Body of pancreas (tissue), 4 donors: Measurements from ENCODE around the gene DNPEP.

Experiments
- CTCF ChIP-seq, 7 experiments: fragments of 450-650 bp in 4 of 7; fragments of 200-600 bp in 3 of 7; sonication (generic) in 3 of 7; IDR thresholded peaks; one replicate each; pipeline ENCODE4 v1.5.1; 2016 to 2019; ENCODE audit warnings: antibody characterized with exemption in 7 of 7
- POLR2A ChIP-seq, 3 donors: fragments of 450-650 bp; IDR thresholded peaks; one replicate each; pipeline ENCODE4 v1.6.1; 2016; ENCODE audit warnings: antibody characterized with exemption in 3 of 3, mild to moderate bottlenecking in 2 of 3

- TF ChIP-seq CTCF (IDR thresholded peaks at IDR 0.05) = no peak
- no peak for TF ChIP-seq POLR2A (IDR thresholded peaks at IDR 0.05)
Observed at GRCh38 chr2:219419012-219419324, 31.3 kb upstream of the DNPEP start.
